HG03135 (cell line): ENCODE measurements around the gene HRH4.
A peak's percentile ranks its signal among the peaks of the same experiment; 100 is the strongest.

ENCODE experiments used
- ATAC-seq: cut with Tn5 transposase; IDR thresholded peaks from one replicate; pipeline ENCODE4 v1.9.1; 2021; ENCODE audit warnings: mild to moderate bottlenecking, moderate library complexity; ENCODE audit not compliant: unreplicated experiment

Gene HRH4, protein sequence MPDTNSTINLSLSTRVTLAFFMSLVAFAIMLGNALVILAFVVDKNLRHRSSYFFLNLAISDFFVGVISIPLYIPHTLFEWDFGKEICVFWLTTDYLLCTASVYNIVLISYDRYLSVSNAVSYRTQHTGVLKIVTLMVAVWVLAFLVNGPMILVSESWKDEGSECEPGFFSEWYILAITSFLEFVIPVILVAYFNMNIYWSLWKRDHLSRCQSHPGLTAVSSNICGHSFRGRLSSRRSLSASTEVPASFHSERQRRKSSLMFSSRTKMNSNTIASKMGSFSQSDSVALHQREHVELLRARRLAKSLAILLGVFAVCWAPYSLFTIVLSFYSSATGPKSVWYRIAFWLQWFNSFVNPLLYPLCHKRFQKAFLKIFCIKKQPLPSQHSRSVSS

GRCh38 chr18:24460388-24460787 is at the start of gene HRH4:
HRH4 (plus strand) TSS chr18:24460637; CDS start chr18:24460729, 92 bp downstream.
- no peak for ATAC-seq

DNA sequence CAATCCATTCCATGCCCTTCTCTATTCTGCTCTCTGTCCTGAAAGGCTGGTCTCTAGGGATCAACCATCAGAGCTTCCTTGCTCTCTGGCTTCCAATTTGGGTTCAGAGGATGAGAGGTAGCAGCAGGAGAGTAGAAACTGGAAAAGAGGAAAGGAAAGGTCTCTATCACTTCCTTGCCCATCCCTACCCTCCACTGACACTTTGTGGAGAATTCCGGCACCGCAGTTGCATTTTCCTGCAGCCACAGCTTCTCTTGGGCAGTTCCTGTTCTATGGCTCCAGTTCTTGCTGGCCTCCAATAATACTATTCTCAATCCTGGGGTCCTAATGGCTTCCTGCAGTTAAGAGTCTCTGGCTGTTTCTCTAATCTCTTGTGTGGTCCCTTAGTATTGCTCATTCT is 47.3 kb upstream of the HRH4 start:
- ATAC-seq = no peak

DNA sequence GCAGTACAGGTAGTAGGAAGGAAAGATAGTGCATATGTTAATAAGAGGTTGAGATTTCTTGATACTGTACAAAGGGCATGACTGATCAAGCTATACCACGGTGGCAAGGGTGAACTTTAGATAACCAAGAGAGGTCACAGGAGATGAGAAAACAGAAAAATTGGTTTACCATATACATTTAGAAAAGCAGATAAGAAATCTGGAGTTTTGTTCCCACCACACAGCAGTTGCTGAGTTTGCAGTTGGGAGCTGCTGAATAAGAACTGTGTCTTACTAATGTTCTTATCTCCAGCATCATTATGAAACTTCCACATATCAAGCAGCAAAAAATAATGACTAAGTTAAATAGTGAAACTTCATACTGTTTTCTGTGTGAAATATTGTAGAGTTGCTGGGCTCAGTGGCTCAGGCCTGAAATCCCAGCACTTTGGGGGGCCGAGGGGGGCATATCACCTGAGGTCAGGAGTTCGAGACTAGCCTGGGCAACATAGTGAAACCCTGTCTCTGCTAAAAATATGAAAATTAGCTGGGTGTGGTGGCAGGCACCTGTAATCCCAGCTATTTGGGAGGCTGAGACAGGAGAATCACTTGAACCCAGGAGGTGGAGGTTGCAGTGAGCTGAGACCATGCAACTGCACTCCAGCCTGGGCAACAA is 46.0 kb upstream of the HRH4 start:
- ATAC-seq = no peak

- ATAC-seq = no peak
Observed at GRCh38 chr18:24417480-24417879, 43.0 kb upstream of the HRH4 start.

DNA sequence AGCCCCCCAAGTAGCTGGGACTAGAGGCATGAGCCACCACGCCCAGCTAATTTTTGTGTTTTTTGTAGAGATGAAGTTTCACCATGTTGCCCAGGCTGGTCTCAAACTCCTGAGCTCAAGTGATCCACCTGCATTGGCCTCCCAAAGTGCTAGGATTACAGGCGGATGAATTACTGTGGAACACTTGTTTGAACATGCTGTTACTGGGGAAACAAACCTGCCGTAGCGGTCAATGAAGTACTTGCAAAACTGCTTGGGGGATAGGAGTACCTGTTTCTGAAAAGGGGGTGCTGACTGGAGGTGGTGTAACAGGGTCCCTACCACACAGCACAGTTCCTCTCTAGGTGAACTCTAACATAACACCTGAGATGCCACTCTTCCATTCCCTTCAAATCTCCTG is 39.9 kb upstream of the HRH4 start:
- no peak for ATAC-seq

GRCh38 chr18:24421831-24422230 is 38.6 kb upstream of the HRH4 start:
- no peak for ATAC-seq

DNA sequence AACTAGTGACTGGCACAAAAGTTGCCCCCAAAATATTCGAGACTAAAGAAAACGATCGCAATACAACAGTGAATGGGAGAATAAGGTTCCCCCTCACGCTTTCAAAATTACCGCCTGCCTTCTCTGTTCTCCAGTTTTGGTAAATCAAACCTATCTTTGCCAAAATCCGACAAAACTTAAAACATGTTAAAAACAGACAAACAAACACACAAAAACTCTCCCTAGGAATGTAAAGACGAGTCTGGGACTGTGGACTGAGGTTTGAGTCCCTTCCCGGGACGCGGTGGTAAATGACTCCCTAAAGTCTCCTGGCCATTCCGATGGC is 34.4 kb upstream of the HRH4 start:
- no peak for ATAC-seq

GRCh38 chr18:24426398-24427294 is 33.8 kb upstream of the HRH4 start, which contains the start of gene IMPACT:
IMPACT (plus strand) TSS chr18:24426670; CDS start chr18:24426757, 87 bp downstream.
- ATAC-seq = peak; percentile 85

DNA sequence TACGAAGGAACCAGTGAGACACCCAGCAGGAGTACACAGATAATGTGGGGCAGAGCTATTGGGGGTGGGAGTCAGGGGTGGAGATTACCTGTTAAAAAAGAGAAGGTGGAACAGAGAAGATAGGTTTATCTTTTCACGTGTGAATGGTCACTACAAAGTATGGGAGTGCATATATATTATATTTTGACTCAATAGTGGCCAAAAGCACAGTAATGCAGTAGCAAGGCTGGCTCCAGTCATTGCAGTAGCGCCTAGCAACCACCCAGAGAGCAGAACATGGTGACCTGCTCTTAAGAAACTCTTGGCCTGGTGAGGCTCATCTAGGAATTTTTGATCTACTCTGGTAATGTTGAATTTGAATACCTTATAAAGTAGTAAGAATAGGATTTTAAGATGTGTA is 33.0 kb upstream of the HRH4 start:
- no peak for ATAC-seq

DNA sequence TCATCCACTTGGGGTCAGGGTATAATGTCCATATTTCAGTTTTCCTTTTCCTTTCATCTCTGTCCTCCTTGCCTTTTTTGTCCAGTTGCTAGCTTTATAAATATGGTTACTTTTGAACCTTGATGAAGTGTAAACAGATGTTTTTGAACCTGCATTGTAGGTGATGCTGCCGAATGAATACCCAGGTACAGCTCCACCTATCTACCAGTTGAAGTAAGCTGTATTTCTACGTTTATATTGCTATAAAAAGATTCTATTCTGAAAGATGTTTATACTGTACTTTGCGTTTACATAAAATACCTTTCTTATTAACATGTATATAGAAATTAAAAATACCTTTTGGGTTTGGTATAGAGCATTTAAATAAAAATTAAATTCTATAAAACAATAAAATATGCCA is 31.7 kb upstream of the HRH4 start:
- no peak for ATAC-seq

DNA sequence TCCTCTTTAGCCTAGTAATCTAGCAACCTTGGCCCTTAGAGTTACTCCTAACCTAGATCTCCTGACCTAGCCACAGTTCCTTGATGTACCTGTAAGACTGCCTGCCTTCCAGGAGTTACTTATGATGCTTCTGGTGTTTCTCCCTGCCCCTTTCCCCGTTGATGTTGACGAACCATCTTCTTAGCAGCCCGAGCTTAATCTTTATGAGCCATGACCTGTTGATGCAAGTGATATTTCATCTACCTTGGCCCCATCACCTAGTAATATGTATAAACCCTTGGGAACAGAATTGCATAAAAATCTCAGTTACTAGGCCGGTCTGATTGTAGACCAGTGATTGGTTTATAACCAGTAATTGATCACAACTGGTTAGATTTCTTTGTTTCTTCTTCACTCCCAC is 31.2 kb upstream of the HRH4 start:
- no peak for ATAC-seq

DNA sequence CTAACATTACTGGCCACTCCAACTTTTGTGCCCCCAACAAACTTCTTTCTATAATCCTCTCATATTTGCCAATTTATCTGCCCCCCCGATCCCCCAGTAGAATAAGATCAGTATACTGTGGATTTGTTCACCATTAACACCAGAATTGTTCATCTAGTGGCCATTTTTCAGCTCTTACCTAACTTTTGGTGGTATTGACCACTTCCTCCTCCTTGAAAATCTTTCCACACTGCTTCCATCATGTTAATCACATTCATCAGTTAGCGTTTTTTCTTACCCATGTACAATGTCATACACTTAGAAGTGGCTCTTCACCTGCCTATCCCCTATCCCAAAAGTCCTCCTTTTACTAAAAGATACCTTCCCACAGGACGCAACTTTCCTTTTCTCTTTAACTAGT is 27.8 kb upstream of the HRH4 start:
- ATAC-seq = no peak

GRCh38 chr18:24436939-24437338 is 23.5 kb upstream of the HRH4 start:
- no peak for ATAC-seq

- ATAC-seq = no peak
Observed at GRCh38 chr18:24443870-24444269, 16.6 kb upstream of the HRH4 start.

GRCh38 chr18:24446453-24446852 is 14.0 kb upstream of the HRH4 start:
- ATAC-seq = peak; percentile 62

GRCh38 chr18:24446953-24447538 is 13.4 kb upstream of the HRH4 start:
- no peak for ATAC-seq

DNA sequence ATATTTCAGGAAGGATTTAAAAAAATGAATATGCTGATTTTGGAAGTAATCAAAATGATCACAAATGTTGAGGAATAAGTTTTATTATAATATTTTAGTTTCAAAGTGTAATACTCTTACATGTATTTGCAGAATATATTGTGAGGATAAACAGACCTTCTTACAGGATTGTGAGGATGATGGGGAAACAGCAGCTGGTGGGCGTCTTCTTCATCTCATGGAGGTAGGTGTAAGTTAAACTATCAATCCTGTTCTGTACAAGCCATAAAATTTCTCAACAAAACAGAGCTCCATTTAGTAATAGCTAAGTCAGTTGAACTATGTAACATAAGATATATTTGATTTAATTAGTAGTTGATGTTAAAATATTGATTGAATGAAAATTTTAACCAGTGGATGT is 12.5 kb upstream of the HRH4 start:
- no peak for ATAC-seq

DNA sequence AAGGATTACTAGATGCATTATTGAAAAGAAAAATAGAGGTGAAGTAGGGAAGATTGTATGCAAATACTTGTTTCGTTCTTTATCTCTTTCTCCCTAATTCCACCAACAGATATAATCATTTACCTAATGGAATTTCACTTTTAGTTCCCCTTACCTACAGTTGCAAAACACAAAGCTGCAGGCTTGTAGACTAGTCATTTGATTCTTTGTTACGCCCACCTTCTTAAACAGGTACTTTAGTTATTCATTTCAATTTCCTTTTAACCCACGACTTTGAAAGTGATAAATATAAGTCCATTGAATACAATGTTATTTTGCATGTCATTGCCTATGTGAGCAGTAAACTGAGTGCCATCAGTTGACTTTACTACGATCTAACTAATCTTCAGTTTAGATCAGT is 3.9 kb upstream of the HRH4 start:
- ATAC-seq = peak; percentile 97

DNA sequence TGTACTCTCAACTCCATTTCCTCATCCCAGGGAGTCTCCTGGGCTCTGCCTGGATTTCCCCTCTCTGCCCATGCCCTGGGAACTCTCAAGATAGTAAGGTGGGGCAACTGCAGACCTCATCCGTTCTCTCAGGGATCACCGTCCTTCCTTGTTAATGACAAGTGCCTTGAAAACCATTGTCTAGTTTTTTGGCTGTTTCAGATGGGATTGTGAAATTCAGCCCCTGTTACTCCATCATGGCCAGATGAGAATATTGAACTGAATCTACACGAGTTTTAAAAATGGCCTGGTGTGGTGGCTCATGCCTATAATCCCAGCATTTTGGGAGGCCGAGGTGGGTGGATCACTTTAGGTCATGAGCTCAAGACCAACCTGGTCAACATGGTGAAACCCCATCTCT is 665 bp upstream of the HRH4 start:
- ATAC-seq = no peak

GRCh38 chr18:24461996-24462395 is 1.6 kb downstream of the HRH4 start:
- ATAC-seq = no peak
